Gastrocnemius medialis (tissue), 4 donors: Measurements from ENCODE around the gene TRIM5.

Experiments
- CTCF ChIP-seq, 5 experiments: fragments of 450-650 bp in 3 of 5; fragments of 200-600 bp in 2 of 5; sonication (generic) in 2 of 5; IDR thresholded peaks in 4 of 5; conservative IDR thresholded peaks in 1 of 5; 1 replicate in 4 of 5; 2 replicates in 1 of 5; pipeline ENCODE4 v1.5.1; 2016 to 2019; ENCODE audit warnings: antibody characterized with exemption in 5 of 5, mild to moderate bottlenecking in 3 of 5, moderate library complexity in 3 of 5
- POLR2A ChIP-seq, 2 donors: fragments of 450-650 bp; IDR thresholded peaks; one replicate each; pipeline ENCODE4 v1.6.1; 2017; ENCODE audit warnings: antibody characterized with exemption in 2 of 2, mild to moderate bottlenecking in 2 of 2, moderate library complexity in 2 of 2

- TF ChIP-seq CTCF (IDR thresholded peaks at IDR 0.05 in 4 of 5, conservative IDR thresholded peaks at IDR 0.05 in 1 of 5) (no peak), POLR2A (IDR thresholded peaks at IDR 0.05) (no peak)
These were observed 3.6 kb upstream of the TRIM5 start for GRCh38 chr11:5688482-5688881.
